Measurements from ENCODE around the gene ZNF497. TPM values are rescaled to one million over a fixed set of nuclear protein-coding genes. Genes with fewer than 3 reads are reported as not detected.

Gene ZNF497
- total and polyA plus RNA-seq, 2 of the 13 experiments (the other 11 are each of a cell fraction or from before 2014, with no cell fraction given) = 1.5 to 1.9 TPM

DNA sequence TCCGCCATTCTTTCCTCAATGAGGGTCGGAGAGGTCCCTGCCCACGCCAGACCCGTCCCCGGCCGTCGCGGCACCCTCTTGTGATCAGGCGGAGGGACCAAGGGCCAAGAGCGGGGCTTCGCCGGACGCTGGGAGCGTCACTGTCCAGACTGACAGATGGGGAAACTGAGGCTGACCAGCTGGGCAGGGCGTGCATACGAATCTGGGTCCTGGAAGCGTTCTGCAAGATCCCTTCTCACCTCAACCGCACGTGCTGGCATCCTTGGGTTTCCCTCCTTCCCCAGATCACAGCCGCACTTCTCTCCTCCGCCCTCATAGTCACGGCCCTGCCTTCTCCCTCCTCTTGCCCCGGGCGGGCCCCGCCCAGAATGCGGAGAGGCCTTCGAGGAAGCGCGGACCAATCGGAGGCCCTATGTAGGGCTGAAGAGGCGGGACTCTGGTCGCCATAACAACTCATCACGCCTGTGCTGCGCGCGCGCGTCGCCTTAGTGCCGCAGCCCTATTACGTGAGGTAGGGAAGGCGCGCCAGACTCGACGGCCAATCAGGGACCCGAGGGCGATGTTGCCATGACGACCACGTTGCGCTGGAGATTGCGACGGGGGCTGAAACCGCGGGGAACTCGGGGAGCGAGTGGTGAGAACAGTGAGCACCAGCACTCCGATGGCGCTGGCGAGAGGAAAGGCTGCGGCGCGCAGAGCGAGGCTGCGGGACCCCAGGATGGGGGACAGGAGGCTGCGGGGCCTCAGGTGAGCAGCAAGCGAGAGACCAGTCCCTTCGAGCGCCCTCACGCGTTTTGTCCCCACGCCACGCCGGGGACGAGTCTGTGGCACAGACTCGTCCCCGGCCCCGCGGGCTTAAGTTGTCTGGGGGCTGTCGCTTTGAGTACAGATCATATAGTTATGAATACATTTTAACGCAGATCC, 38.6 kb upstream of the ZNF497 start (continued):
- TF ChIP-seq, protein P1, sequence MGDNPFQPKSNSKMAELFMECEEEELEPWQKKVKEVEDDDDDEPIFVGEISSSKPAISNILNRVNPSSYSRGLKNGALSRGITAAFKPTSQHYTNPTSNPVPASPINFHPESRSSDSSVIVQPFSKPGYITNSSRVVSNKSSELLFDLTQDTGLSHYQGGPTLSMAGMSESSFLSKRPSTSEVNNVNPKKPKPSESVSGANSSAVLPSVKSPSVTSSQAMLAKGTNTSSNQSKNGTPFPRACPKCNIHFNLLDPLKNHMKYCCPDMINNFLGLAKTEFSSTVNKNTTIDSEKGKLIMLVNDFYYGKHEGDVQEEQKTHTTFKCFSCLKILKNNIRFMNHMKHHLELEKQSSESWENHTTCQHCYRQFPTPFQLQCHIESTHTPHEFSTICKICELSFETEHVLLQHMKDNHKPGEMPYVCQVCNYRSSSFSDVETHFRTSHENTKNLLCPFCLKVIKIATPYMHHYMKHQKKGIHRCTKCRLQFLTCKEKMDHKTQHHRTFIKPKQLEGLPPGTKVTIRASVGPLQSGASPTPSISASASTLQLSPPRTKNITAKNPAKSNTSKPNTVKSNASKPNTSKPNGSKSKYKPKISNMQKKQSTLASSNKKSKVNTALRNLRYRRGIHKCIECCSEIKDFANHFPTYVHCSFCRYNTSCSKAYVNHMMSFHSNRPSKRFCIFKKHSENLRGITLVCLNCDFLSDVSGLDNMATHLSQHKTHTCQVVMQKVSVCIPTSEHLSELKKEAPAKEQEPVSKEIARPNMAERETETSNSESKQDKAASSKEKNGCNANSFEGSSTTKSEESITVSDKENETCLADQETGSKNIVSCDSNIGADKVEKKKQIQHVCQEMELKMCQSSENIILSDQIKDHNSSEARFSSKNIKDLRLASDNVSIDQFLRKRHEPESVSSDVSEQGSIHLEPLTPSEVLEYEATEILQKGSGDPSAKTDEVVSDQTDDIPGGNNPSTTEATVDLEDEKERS (CRISPR knock-in tag; IDR thresholded peaks at IDR 0.05) = 0 out of 2 replicates have a peak, but pooled peaks have one; percentile 28
- 0 out of 2 replicates have a peak, but pooled peaks have one; percentile 6 for TF ChIP-seq RXRB (CRISPR knock-in tag; IDR thresholded peaks at IDR 0.05; ENCODE audit: borderline replicate concordance)
- TF ChIP-seq, protein P2, sequence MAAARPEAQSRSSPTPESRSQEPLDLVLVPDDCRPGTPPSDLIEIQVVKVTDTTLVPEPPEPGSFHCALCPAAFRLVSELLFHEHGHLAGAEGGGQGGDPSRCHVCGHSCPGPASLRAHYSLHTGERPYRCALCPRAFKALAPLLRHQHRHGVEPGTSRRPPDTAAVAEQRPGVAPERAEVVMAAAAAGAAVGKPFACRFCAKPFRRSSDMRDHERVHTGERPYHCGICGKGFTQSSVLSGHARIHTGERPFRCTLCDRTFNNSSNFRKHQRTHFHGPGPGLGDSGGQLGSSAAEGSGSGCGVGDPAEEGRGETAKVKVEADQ (CRISPR knock-in tag; IDR thresholded peaks at IDR 0.05; ENCODE audit: borderline replicate concordance) = peak; percentile 86
- no peak for TF ChIP-seq ZNF382 (CRISPR knock-in tag; IDR thresholded peaks at IDR 0.05; ENCODE audit: borderline replicate concordance)
- no peak for TF ChIP-seq NCOA2 (CRISPR knock-in tag; IDR thresholded peaks at IDR 0.05)
- TF ChIP-seq POLR2AphosphoS2 (IDR thresholded peaks at IDR 0.05; ENCODE audit: low read depth, low read length) = no peak
- TF ChIP-seq HMGA1 (CRISPR knock-in tag; conservative IDR thresholded peaks at IDR 0.05) = no peak
- TF ChIP-seq, protein P3, sequence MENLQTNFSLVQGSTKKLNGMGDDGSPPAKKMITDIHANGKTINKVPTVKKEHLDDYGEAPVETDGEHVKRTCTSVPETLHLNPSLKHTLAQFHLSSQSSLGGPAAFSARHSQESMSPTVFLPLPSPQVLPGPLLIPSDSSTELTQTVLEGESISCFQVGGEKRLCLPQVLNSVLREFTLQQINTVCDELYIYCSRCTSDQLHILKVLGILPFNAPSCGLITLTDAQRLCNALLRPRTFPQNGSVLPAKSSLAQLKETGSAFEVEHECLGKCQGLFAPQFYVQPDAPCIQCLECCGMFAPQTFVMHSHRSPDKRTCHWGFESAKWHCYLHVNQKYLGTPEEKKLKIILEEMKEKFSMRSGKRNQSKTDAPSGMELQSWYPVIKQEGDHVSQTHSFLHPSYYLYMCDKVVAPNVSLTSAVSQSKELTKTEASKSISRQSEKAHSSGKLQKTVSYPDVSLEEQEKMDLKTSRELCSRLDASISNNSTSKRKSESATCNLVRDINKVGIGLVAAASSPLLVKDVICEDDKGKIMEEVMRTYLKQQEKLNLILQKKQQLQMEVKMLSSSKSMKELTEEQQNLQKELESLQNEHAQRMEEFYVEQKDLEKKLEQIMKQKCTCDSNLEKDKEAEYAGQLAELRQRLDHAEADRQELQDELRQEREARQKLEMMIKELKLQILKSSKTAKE (CRISPR knock-in tag; IDR thresholded peaks at IDR 0.05; ENCODE audit: borderline replicate concordance) = no peak
- 0 out of 2 replicates have a peak, but pooled peaks have one; percentile 26 for TF ChIP-seq GATA4 (IDR thresholded peaks at IDR 0.05; ENCODE audit: borderline replicate concordance, low read depth)
- peak; percentile 79 for TF ChIP-seq ATF1 (CRISPR knock-in tag; IDR thresholded peaks at IDR 0.05)
- peak; percentile 40; the same call in 1 of the 2 replicates for TF ChIP-seq ZFY (CRISPR knock-in tag; IDR thresholded peaks at IDR 0.05)
- TF ChIP-seq ZSCAN30 (CRISPR knock-in tag; IDR thresholded peaks at IDR 0.05) = no peak
- peak; percentile 99 for TF ChIP-seq MXI1 (IDR thresholded peaks at IDR 0.05; ENCODE audit: borderline replicate concordance, low read depth, low read length)
- peak; percentile 26; the same call in 1 of the 2 replicates for TF ChIP-seq ZBTB38 (CRISPR knock-in tag; IDR thresholded peaks at IDR 0.05)
- no peak; the same call in 1 of the 2 replicates for TF ChIP-seq ZNF777 (CRISPR knock-in tag; IDR thresholded peaks at IDR 0.05)
- TF ChIP-seq ZNF839 (CRISPR knock-in tag; IDR thresholded peaks at IDR 0.05; ENCODE audit: borderline replicate concordance) = no peak
- TF ChIP-seq ZFAT (CRISPR knock-in tag; conservative IDR thresholded peaks at IDR 0.05) = no peak
- TF ChIP-seq ZNF605 (CRISPR knock-in tag; IDR thresholded peaks at IDR 0.05) = peak; percentile 72; the same call in 1 of the 2 replicates
- TF ChIP-seq, protein P4, sequence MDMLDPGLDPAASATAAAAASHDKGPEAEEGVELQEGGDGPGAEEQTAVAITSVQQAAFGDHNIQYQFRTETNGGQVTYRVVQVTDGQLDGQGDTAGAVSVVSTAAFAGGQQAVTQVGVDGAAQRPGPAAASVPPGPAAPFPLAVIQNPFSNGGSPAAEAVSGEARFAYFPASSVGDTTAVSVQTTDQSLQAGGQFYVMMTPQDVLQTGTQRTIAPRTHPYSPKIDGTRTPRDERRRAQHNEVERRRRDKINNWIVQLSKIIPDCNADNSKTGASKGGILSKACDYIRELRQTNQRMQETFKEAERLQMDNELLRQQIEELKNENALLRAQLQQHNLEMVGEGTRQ (IDR thresholded peaks at IDR 0.05; ENCODE audit: low read depth, low read length) = no peak
- TF ChIP-seq, protein P4 (CRISPR knock-in tag; IDR thresholded peaks at IDR 0.05; ENCODE audit: borderline replicate concordance) = peak; percentile 35; the same call in 1 of the 2 replicates
- TF ChIP-seq FOXK2 (IDR thresholded peaks at IDR 0.05) = no peak
